Suprapubic skin (tissue), 4 donors: ENCODE data around the gene GNG4. TPM values are rescaled to one million over a fixed set of nuclear protein-coding genes. Genes with fewer than 3 reads are reported as not detected.
"Not testable (repeated sequence)": the region's sequence is repeated elsewhere in the genome, so short reads cannot be mapped to it uniquely, and the experiment has no call there.

Experiments used
- DNase-seq, 2 donors: peaks; one replicate each; pipeline ENCODE4 v3.0.0-alpha.2; 2019; ENCODE audit warnings: low spot score in 2 of 2
- H3K27ac ChIP-seq: fragments of 200-600 bp; sonication (generic); one replicate; pipeline ENCODE4 v1.5.1; 2019
- H3K27me3 ChIP-seq: fragments of 200-600 bp; sonication (generic); one replicate; pipeline ENCODE4 v1.5.1; 2019
- H3K36me3 ChIP-seq: fragments of 200-600 bp; sonication (generic); one replicate; pipeline ENCODE4 v1.5.1; 2019
- H3K4me1 ChIP-seq: fragments of 200-600 bp; sonication (generic); one replicate; pipeline ENCODE4 v1.5.1; 2019
- H3K4me3 ChIP-seq: fragments of 200-600 bp; sonication (generic); one replicate; pipeline ENCODE4 v1.5.1; 2019; ENCODE audit warnings: mild to moderate bottlenecking
- H3K9me3 ChIP-seq: fragments of 200-600 bp; sonication (generic); one replicate; pipeline ENCODE4 v1.5.1; 2019
- EP300 ChIP-seq: sonication (generic); formaldehyde crosslinking; IDR thresholded peaks from one replicate; pipeline ENCODE4 v1.6.1; 2017; ENCODE audit warnings: antibody characterized with exemption
- POLR2A ChIP-seq, 2 donors: fragments of 450-650 bp; IDR thresholded peaks; one replicate each; pipeline ENCODE4 v1.6.1; 2017; ENCODE audit warnings: antibody characterized with exemption in 2 of 2, mild to moderate bottlenecking in 2 of 2, moderate library complexity in 2 of 2
- POLR2AphosphoS5 ChIP-seq, 3 donors: sonication (generic); formaldehyde crosslinking; IDR thresholded peaks; one replicate each; pipeline ENCODE4 v1.6.1; 2017; ENCODE audit warnings: antibody characterized with exemption in 3 of 3
- WGBS: methylation state at CpG from one replicate; pipeline ENCODE4 v1.1.5; 2018; 5-methylcytosine and 5-hydroxymethylcytosine counted together
- total RNA-seq, 4 donors: library from RNA; depleted of rRNA; stranded (reverse); fragments of >200 nt; gene quantifications; one replicate each; pipeline ENCODE4 v1.1.0, GENCODE V29; 2016
- TF ChIP-seq, protein P1 (sequence below), 2 donors: fragments of 200-600 bp in 1 of 2; fragments of 450-650 bp in 1 of 2; sonication (generic) in 1 of 2; IDR thresholded peaks; one replicate each; pipeline ENCODE4 v1.5.1; 2016 to 2019; ENCODE audit warnings: antibody characterized with exemption in 2 of 2, mild to moderate bottlenecking in 1 of 2, moderate library complexity in 1 of 2

GNG4 gene
- total RNA-seq, 4 donors from 2014 or later, result 0.13 to 0.76 (median 0.72) TPM; not detected in 1

DNA sequence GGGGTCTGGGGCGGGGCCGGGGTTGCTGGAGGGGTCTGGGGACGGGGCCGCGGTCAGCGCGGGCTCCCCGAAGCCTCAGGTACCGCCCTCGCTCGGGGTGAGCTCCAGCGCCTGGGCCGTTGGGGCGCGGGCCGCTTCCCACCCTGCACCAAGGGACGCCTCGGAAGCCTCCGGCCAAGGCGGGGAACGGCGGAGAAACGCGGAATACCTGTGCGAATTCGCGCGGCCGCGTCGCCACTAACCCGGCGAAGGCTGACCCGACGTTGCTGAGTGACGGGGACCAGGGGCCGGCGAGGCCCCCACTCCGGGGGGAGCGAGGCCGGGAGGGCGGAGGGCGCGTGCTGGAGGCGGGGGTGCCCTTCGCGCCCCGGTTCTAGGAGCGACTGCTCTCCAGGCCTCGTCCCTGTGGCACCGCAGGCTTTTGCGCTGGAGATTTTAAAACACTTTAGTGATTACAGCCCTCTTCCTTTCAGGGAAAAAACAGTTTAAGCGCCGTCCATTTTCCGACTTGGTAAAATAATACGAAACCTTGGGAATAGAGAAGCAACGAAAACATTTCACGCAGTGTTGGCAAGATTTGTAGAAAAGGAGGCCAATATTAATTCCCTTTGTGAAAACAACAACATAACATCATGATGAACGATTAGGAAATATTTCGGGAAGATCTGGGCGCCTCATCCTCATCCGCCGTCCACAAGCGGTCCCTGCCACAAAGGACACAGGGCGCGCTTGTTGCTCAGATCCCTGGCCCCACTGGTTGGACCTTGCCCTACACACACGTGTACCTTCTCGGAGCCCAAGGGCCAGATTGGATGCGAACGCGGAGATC, 971 bp upstream of the GNG4 start:
- no peaks in the 10 kb centered on the region for H3K36me3 ChIP-seq
- H3K9me3 ChIP-seq, result no peaks in the 10 kb centered on the region
- WGBS, result 9% methylated on average over 52 of the region's 71 CpGs
- TF ChIP-seq, protein P1, sequence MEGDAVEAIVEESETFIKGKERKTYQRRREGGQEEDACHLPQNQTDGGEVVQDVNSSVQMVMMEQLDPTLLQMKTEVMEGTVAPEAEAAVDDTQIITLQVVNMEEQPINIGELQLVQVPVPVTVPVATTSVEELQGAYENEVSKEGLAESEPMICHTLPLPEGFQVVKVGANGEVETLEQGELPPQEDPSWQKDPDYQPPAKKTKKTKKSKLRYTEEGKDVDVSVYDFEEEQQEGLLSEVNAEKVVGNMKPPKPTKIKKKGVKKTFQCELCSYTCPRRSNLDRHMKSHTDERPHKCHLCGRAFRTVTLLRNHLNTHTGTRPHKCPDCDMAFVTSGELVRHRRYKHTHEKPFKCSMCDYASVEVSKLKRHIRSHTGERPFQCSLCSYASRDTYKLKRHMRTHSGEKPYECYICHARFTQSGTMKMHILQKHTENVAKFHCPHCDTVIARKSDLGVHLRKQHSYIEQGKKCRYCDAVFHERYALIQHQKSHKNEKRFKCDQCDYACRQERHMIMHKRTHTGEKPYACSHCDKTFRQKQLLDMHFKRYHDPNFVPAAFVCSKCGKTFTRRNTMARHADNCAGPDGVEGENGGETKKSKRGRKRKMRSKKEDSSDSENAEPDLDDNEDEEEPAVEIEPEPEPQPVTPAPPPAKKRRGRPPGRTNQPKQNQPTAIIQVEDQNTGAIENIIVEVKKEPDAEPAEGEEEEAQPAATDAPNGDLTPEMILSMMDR (IDR thresholded peaks at IDR 0.05), result no peak
- TF ChIP-seq EP300 (no peak), POLR2A (IDR thresholded peaks at IDR 0.05) (no peak), POLR2AphosphoS5 (IDR thresholded peaks at IDR 0.05) (no peak)
- peaks cover 81% of the 10 kb centered on the region for H3K27me3 ChIP-seq
- H3K27ac ChIP-seq, result no peak overlapping the region
- peaks cover 28% of the 10 kb centered on the region for H3K4me1 ChIP-seq
- peak overlapping the region; percentile 66 for H3K4me3 ChIP-seq
- no peak for DNase-seq

DNA sequence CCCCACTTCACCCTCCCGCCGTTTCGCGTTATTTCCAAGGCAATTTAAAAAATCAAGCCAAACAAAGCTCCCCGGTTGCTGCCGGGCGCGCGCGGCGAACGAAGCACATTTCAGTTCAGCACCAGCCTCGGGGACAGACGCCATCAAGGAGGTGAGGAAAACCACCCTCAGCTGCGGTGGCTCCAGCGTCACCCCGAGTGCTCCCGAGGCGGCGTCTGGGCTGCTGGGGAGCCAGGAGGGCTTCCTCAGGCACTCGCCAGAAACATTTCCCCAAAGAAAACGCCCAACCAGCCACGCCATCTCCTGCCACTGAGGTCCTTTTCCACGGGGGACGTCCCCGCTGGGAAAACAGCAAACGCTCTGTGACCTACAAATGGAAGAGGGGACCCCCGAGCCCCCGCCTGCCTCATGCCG, 623 bp downstream of the GNG4 start:
- WGBS, result 1% methylated on average over 29 of the region's 30 CpGs
- H3K27me3 ChIP-seq, result peaks cover 85% of the 10 kb centered on the region
- TF ChIP-seq POLR2A (IDR thresholded peaks at IDR 0.05) (no peak), EP300 (no peak), POLR2AphosphoS5 (IDR thresholded peaks at IDR 0.05) (no peak)
- TF ChIP-seq, protein P1 (IDR thresholded peaks at IDR 0.05), result no peak
- DNase-seq, result no peak
- no peak overlapping the region for H3K27ac ChIP-seq
- H3K9me3 ChIP-seq, result no peaks in the 10 kb centered on the region
- H3K4me3 ChIP-seq, result peak overlapping the region; percentile 66
- H3K36me3 ChIP-seq, result no peaks in the 10 kb centered on the region
- peaks cover 28% of the 10 kb centered on the region for H3K4me1 ChIP-seq

DNA sequence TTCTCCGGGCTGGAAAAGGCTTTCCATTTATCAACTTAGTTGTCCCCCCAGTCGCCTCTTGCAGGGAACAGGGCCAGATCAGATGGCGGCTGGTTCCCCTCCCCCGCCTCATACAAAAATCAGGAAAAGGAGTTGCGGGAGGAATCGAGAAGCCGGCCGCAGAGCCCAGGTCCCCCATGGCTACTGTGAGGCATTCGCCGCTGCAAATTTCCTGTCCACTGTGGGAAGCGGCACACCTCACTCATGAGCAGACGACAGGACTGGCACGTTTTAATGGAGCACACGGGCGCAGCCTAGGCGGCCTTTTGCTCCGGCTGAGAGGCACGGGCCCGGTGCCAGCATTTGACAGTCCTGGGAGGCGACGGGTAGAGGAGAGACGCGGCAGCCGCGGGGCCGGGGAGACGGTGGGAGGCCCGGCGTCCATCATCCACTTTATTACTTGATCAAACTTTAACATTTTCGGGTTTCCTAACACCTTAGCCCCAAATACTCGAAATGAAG, 1.1 kb downstream of the GNG4 start:
- Histone ChIP-seq H3K4me3 (peak overlapping the region; percentile 66), H3K9me3 (no peaks in the 10 kb centered on the region), H3K27me3 (peaks cover 83% of the 10 kb centered on the region), H3K27ac (no peak overlapping the region), H3K4me1 (peaks cover 28% of the 10 kb centered on the region), H3K36me3 (no peaks in the 10 kb centered on the region)
- 14% methylated on average over 17 of the region's 31 CpGs for WGBS
- no peak for DNase-seq
- no peak for TF ChIP-seq POLR2A (IDR thresholded peaks at IDR 0.05)
- TF ChIP-seq, protein P1 (IDR thresholded peaks at IDR 0.05), result no peak
- TF ChIP-seq POLR2AphosphoS5 (IDR thresholded peaks at IDR 0.05), result no peak
- TF ChIP-seq EP300, result no peak

DNA sequence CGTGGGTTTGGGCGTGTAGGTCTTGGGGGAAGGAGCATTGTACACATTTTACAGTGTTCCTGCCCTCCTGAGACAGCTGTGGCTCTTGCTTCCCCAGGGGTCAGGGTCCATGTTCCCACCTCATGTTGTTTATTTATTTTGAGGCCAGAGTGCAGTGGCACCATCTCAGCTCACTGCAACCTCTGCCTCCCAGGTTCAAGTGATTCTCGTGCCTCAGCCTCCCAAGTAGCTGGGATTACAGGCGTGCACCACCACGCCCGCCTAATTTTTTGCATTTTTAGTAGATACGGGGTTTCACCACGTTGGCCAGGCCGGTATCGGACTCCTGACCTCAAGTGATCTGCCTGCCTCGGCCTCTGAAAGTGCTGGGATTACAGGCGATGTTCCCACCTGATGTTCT, 2.0 kb downstream of the GNG4 start:
- not testable (repeated sequence) for DNase-seq, H3K4me3 ChIP-seq, H3K36me3 ChIP-seq, H3K9me3 ChIP-seq, H3K27ac ChIP-seq
- Histone ChIP-seq H3K27me3 (peaks cover 78% of the 10 kb centered on the region), H3K4me1 (peaks cover 30% of the 10 kb centered on the region)
- 90% methylated on average over 12 of the region's 12 CpGs for WGBS

DNA sequence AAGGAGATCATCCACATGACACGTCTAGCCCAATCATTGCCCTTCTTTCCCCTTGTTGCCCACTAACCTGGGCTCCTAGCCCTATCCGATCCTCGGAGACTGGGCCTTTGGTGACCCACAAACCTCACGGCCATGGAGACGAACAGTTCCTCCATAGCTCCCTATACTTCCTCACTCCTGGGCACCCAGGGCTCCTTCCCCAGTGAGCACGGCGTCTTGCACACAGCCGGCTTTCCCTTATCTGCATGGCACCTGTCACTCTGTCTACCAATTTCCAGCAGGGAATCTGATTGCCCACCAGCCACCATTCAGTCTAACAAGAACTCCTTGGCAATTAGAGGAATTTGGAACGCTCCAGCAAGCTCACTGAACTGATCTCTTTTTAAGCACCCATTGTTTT, 3.1 kb downstream of the GNG4 start:
- H3K9me3 ChIP-seq, result no peaks in the 10 kb centered on the region
- H3K4me3 ChIP-seq, result no peak overlapping the region
- no peak for DNase-seq
- H3K36me3 ChIP-seq, result no peaks in the 10 kb centered on the region
- H3K27ac ChIP-seq, result no peak overlapping the region
- peaks cover 67% of the 10 kb centered on the region for H3K27me3 ChIP-seq
- H3K4me1 ChIP-seq, result peaks cover 37% of the 10 kb centered on the region
- TF ChIP-seq, protein P1 (IDR thresholded peaks at IDR 0.05), result no peak
- TF ChIP-seq EP300, result no peak
- TF ChIP-seq POLR2A (IDR thresholded peaks at IDR 0.05), result no peak
- TF ChIP-seq POLR2AphosphoS5 (IDR thresholded peaks at IDR 0.05), result no peak
- 78% methylated on average over 9 of the region's 9 CpGs for WGBS
